H9 (cell line): ENCODE data around the gene PGF. TPM values are rescaled to one million over a fixed set of nuclear protein-coding genes. Genes with fewer than 3 reads are reported as not detected.

Experiments used
- DNase-seq: peaks from one replicate; pipeline ENCODE4 v3.0.0-alpha.2; 2017
- H2AFZ ChIP-seq: one replicate; pipeline ENCODE4 v1.6.1; 2013; ENCODE audit warnings: mild to moderate bottlenecking, low read length, control low read depth, moderate library complexity
- H2AK5ac ChIP-seq: 2 replicates; pipeline ENCODE4 v1.6.1; 2013; ENCODE audit warnings: low read length, control low read depth, mixed read lengths; ENCODE audit not compliant: insufficient read length
- H2BK120ac ChIP-seq: one replicate; pipeline ENCODE4 v1.6.1; 2013; ENCODE audit warnings: low read depth, mild to moderate bottlenecking, low read length, control low read depth, inconsistent platforms; ENCODE audit not compliant: poor library complexity, severe bottlenecking
- H2BK12ac ChIP-seq: 2 replicates; pipeline ENCODE4 v1.6.1; 2013; ENCODE audit warnings: low read length, control low read depth, mixed read lengths, low read depth; ENCODE audit not compliant: insufficient read length
- H2BK15ac ChIP-seq: 2 replicates; pipeline ENCODE4 v1.6.1; 2013; ENCODE audit warnings: low read depth, low read length, control low read depth
- H2BK20ac ChIP-seq: one replicate; pipeline ENCODE4 v1.6.1; 2013; ENCODE audit warnings: low read depth, mild to moderate bottlenecking, low read length, control low read depth, inconsistent platforms; ENCODE audit not compliant: poor library complexity, severe bottlenecking
- H2BK5ac ChIP-seq: 2 replicates; pipeline ENCODE4 v1.6.1; 2013; ENCODE audit warnings: low read length, control low read depth, mixed read lengths; ENCODE audit not compliant: insufficient read length
- H3K14ac ChIP-seq: 2 replicates; pipeline ENCODE4 v1.6.1; 2013; ENCODE audit warnings: low read length, control low read depth; ENCODE audit not compliant: insufficient read depth
- H3K18ac ChIP-seq: 2 replicates; pipeline ENCODE4 v1.6.1; 2013; ENCODE audit warnings: low read depth, mild to moderate bottlenecking, mixed read lengths, low read length, control low read depth; ENCODE audit not compliant: insufficient read length
- H3K23ac ChIP-seq: 2 replicates; pipeline ENCODE4 v1.6.1; 2013; ENCODE audit warnings: low read length, control low read depth, mixed read lengths, low read depth; ENCODE audit not compliant: insufficient read length
- H3K23me2 ChIP-seq: 2 replicates; pipeline ENCODE4 v1.6.1; 2013; ENCODE audit warnings: low read depth, mild to moderate bottlenecking, mixed read lengths, low read length, control low read depth; ENCODE audit not compliant: insufficient read length, poor library complexity, severe bottlenecking
- H3K27ac ChIP-seq: 2 replicates; pipeline ENCODE4 v1.5.1; 2013; ENCODE audit warnings: low read length, control low read depth, mixed read lengths, low read depth; ENCODE audit not compliant: insufficient read length
- H3K27me3 ChIP-seq: 2 replicates; pipeline ENCODE4 v1.6.1; 2013; ENCODE audit warnings: low read length, control low read depth, inconsistent platforms; ENCODE audit not compliant: insufficient read depth
- H3K4ac ChIP-seq: 2 replicates; pipeline ENCODE4 v1.6.1; 2013; ENCODE audit warnings: low read depth, mild to moderate bottlenecking, control low read depth, inconsistent platforms, low read length, moderate library complexity
- H3K4me1 ChIP-seq: 2 replicates; pipeline ENCODE4 v1.6.1; 2013; ENCODE audit warnings: low read length, control low read depth, inconsistent platforms; ENCODE audit not compliant: insufficient read depth
- H3K4me2 ChIP-seq: 2 replicates; pipeline ENCODE4 v1.6.1; 2013; ENCODE audit warnings: low read length, control low read depth, mixed read lengths; ENCODE audit not compliant: insufficient read length, insufficient read depth
- H3K56ac ChIP-seq: 2 replicates; pipeline ENCODE4 v1.6.1; 2013; ENCODE audit warnings: low read depth, mild to moderate bottlenecking, mixed read lengths, low read length, control low read depth; ENCODE audit not compliant: insufficient read length
- H3K79me1 ChIP-seq: 2 replicates; pipeline ENCODE4 v1.6.1; 2013; ENCODE audit warnings: low read depth, mild to moderate bottlenecking, moderate library complexity, low read length, control low read depth, inconsistent platforms; ENCODE audit not compliant: insufficient read depth, poor library complexity, severe bottlenecking
- H3K79me2 ChIP-seq: 2 replicates; pipeline ENCODE4 v1.6.1; 2013; ENCODE audit warnings: low read length, control low read depth, inconsistent platforms; ENCODE audit not compliant: insufficient read depth
- H3K9ac ChIP-seq: 2 replicates; pipeline ENCODE4 v1.6.1; 2013; ENCODE audit warnings: low read length, control low read depth, mixed read lengths; ENCODE audit not compliant: insufficient read length; ENCODE audit errors: extremely low read depth
- H3K9me3 ChIP-seq: one replicate; pipeline ENCODE4 v1.6.1; 2013; ENCODE audit warnings: low read depth, low read length, inconsistent platforms; ENCODE audit not compliant: control insufficient read depth
- H3T11ph ChIP-seq: one replicate; pipeline ENCODE4 v1.6.1; 2013; ENCODE audit warnings: mild to moderate bottlenecking, low read length, control low read depth, inconsistent platforms
- H4K20me1 ChIP-seq: one replicate; pipeline ENCODE4 v1.6.1; 2013; ENCODE audit not compliant: control insufficient read depth, insufficient read length, insufficient read depth
- H4K5ac ChIP-seq: 2 replicates; pipeline ENCODE4 v1.6.1; 2013; ENCODE audit warnings: low read depth, mild to moderate bottlenecking, mixed read lengths, low read length, control low read depth; ENCODE audit not compliant: insufficient read length
- H4K8ac ChIP-seq: replicated peaks from 2 replicates; pipeline ENCODE4 v1.6.1; 2013; ENCODE audit warnings: low read length, control low read depth, mixed read lengths, low read depth; ENCODE audit not compliant: insufficient read length
- H4K91ac ChIP-seq: 2 replicates; pipeline ENCODE4 v1.6.1; 2013; ENCODE audit warnings: low read depth, mild to moderate bottlenecking, moderate library complexity, mixed read lengths, low read length, control low read depth; ENCODE audit not compliant: insufficient read length
- H3K27ac Mint-ChIP-seq, 3 experiments: 2 replicates in 2 of 3; 3 replicates in 1 of 3; pipeline ENCODE4 v1.8.0; 2020 to 2021; ENCODE audit warnings: mixed read lengths in 3 of 3, mild to moderate bottlenecking in 1 of 3, moderate library complexity in 1 of 3
- H3K27me3 Mint-ChIP-seq: 2 replicates; pipeline ENCODE4 v1.8.0; 2021; ENCODE audit warnings: low read depth, mild to moderate bottlenecking, moderate library complexity, mixed read lengths
- H3K36me3 Mint-ChIP-seq, 3 experiments: 2 replicates in 2 of 3; 3 replicates in 1 of 3; pipeline ENCODE4 v1.8.0; 2020 to 2021; ENCODE audit warnings: low read depth in 3 of 3, mixed read lengths in 3 of 3; ENCODE audit not compliant: insufficient read depth in 1 of 3
- H3K4me1 Mint-ChIP-seq, 2 experiments: 2 replicates each; pipeline ENCODE4 v1.8.0; 2020; ENCODE audit warnings: mixed read lengths in 2 of 2
- H3K4me3 Mint-ChIP-seq, 2 experiments: 2 replicates in 1 of 2; 3 replicates in 1 of 2; pipeline ENCODE4 v1.8.0; 2020 to 2021; ENCODE audit warnings: mild to moderate bottlenecking in 2 of 2, mixed read lengths in 2 of 2, moderate library complexity in 1 of 2
- H3K9me3 Mint-ChIP-seq, 2 experiments: 2 replicates in 1 of 2; 3 replicates in 1 of 2; pipeline ENCODE4 v1.8.0; 2020; ENCODE audit warnings: mild to moderate bottlenecking in 2 of 2, mixed read lengths in 2 of 2, moderate library complexity in 1 of 2
- CTCF ChIP-seq: fragments of 200-600 bp; sonication (generic); conservative IDR thresholded peaks from 3 replicates; pipeline ENCODE4 v1.8.0; 2021; ENCODE audit warnings: antibody characterized with exemption, mild to moderate bottlenecking
- WGBS: extraction: QIAGEN DNeasy Blood & Tissue Kit; methylation state at CpG from one replicate; pipeline ENCODE4 v1.1.7; 2013; ENCODE audit warnings: missing lambda C conversion rate, low lambda C conversion rate, mixed read lengths; ENCODE audit not compliant: insufficient read length; ENCODE audit errors: extremely low coverage; 5-methylcytosine and 5-hydroxymethylcytosine counted together
- total RNA-seq: library from RNA; stranded (reverse); gene quantifications from 2 replicates; pipeline ENCODE4 v1.2.1, GENCODE V29; 2021

PGF gene
- total RNA-seq, 1 experiment from 2014 or later: 2.3 TPM

DNA sequence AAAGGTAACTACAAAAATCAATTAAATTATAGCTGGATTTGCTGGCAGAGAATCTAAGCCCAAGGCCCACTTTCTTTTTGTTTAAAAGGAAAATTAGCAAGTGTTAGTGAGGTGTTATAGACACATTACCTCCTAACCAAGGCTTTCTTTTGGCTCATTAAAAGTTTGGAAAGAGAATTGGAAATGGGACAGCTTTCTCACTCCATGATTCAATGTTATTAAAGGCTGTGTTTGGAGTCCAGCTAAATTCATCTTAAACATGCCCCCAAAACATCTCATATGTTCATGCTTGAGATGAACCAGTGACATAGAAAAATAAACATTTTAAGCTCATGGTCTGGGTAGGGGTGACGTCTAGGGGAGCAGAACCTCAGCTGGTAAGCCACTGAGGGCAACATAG, 13.4 kb upstream of the PGF start:
- H3K4me3 Mint-ChIP-seq: no peak overlapping the region

More for the DNA sequence above, 13.4 kb upstream of the PGF start:
- peaks cover 6 to 22% of the 10 kb centered on the region in 2 experiments for H3K4me1 Mint-ChIP-seq
- no peaks in the 10 kb centered on the region for H3K79me1 ChIP-seq
- no peak overlapping the region for H4K8ac ChIP-seq
- H3K18ac ChIP-seq: no peak overlapping the region
- H3T11ph ChIP-seq: no peak overlapping the region
- H3K9me3 ChIP-seq: no peaks in the 10 kb centered on the region
- no peak overlapping the region for H2BK15ac ChIP-seq
- no peak for TF ChIP-seq CTCF
- H4K5ac ChIP-seq: no peak overlapping the region
- H3K79me2 ChIP-seq: no peaks in the 10 kb centered on the region
- no peaks in the 10 kb centered on the region for H3K4me1 ChIP-seq
- WGBS: no CpG with 5 or more reads among the region's 1 CpG
- H4K91ac ChIP-seq: no peak overlapping the region
- H3K27me3 Mint-ChIP-seq: no peaks in the 10 kb centered on the region
- no peak overlapping the region for H2AFZ ChIP-seq
- H3K23me2 ChIP-seq: no peaks in the 10 kb centered on the region
- H3K14ac ChIP-seq: no peak overlapping the region
- no peak overlapping the region for H3K23ac ChIP-seq
- H3K36me3 Mint-ChIP-seq: no peaks in the 10 kb centered on the region
- no peak overlapping the region for H3K4me2 ChIP-seq
- no peak overlapping the region for H2BK5ac ChIP-seq
- no peak overlapping the region for H2AK5ac ChIP-seq
- no peaks in the 10 kb centered on the region for H3K27me3 ChIP-seq
- no peak overlapping the region for H3K4ac ChIP-seq
- no peak overlapping the region for H3K56ac ChIP-seq
- no peaks in the 10 kb centered on the region for H3K9me3 Mint-ChIP-seq
- H3K27ac Mint-ChIP-seq: no peak overlapping the region
- no peak overlapping the region for H2BK120ac ChIP-seq
- no peaks in the 10 kb centered on the region for H4K20me1 ChIP-seq
- no peak for DNase-seq
- no peak overlapping the region for H3K27ac ChIP-seq
- H2BK20ac ChIP-seq: no peak overlapping the region
- H3K9ac ChIP-seq: no peak overlapping the region
- H2BK12ac ChIP-seq: no peak overlapping the region
